Mesenchymal stem cell (in vitro differentiated cells and primary cell): Measurements from ENCODE around the gene FIBIN.

Source experiments
- DNase-seq: peaks from one replicate; pipeline ENCODE4 v3.0.0-alpha.2; 2013
- H2AFZ ChIP-seq: one replicate; pipeline ENCODE4 v1.6.1; 2013; ENCODE audit warnings: low read depth, mild to moderate bottlenecking, control low read depth, inconsistent platforms, low read length, moderate library complexity
- H2AK5ac ChIP-seq: 2 replicates; pipeline ENCODE4 v1.6.1; 2013; ENCODE audit warnings: low read length, moderate library complexity, mild to moderate bottlenecking, inconsistent platforms; ENCODE audit not compliant: severe bottlenecking
- H2BK120ac ChIP-seq: one replicate; pipeline ENCODE4 v1.6.1; 2013; ENCODE audit warnings: low read depth, mild to moderate bottlenecking, inconsistent platforms, low read length, moderate library complexity
- H2BK12ac ChIP-seq, 2 experiments: one replicate each; pipeline ENCODE4 v1.6.1; 2013; ENCODE audit warnings: inconsistent platforms in 2 of 2, low read length in 2 of 2, mild to moderate bottlenecking in 2 of 2, moderate library complexity in 2 of 2, control low read depth in 1 of 2
- H2BK15ac ChIP-seq: one replicate; pipeline ENCODE4 v1.6.1; 2013; ENCODE audit warnings: mild to moderate bottlenecking, low read depth, inconsistent platforms; ENCODE audit not compliant: poor library complexity, severe bottlenecking
- H2BK5ac ChIP-seq: 2 replicates; pipeline ENCODE4 v1.6.1; 2013; ENCODE audit warnings: low read depth, mild to moderate bottlenecking, low read length, control low read depth, inconsistent platforms; ENCODE audit not compliant: poor library complexity, severe bottlenecking
- H3K14ac ChIP-seq, 2 experiments: one replicate each; pipeline ENCODE4 v1.6.1; 2013; ENCODE audit warnings: inconsistent platforms in 2 of 2, low read length in 2 of 2, control low read depth in 1 of 2, mild to moderate bottlenecking in 1 of 2, moderate library complexity in 1 of 2
- H3K18ac ChIP-seq, 2 experiments: one replicate each; pipeline ENCODE4 v1.6.1; 2013; ENCODE audit warnings: inconsistent platforms in 2 of 2, low read length in 2 of 2, control low read depth in 1 of 2, low read depth in 1 of 2, mild to moderate bottlenecking in 1 of 2
- H3K23ac ChIP-seq, 2 experiments: one replicate each; pipeline ENCODE4 v1.6.1; 2013; ENCODE audit warnings: inconsistent platforms in 2 of 2, low read length in 2 of 2, mild to moderate bottlenecking in 2 of 2, moderate library complexity in 2 of 2, control low read depth in 1 of 2
- H3K27ac ChIP-seq: 2 replicates; pipeline ENCODE4 v1.5.1; 2013; ENCODE audit warnings: mild to moderate bottlenecking, moderate library complexity, low read length, control low read depth, inconsistent platforms; ENCODE audit not compliant: poor library complexity, severe bottlenecking
- H3K27me3 ChIP-seq, 2 experiments: 2 replicates each; pipeline versions ENCODE4 v1.6.1 to v1.7.0; 2013; ENCODE audit warnings: low read length in 2 of 2, mild to moderate bottlenecking in 2 of 2, moderate library complexity in 2 of 2, control low read depth in 1 of 2, inconsistent platforms in 1 of 2; ENCODE audit not compliant: control insufficient read depth in 1 of 2, insufficient read depth in 1 of 2
- H3K36me3 ChIP-seq, 2 experiments: 2 replicates each; pipeline versions ENCODE4 v1.6.1 to v1.7.0; 2013; ENCODE audit warnings: low read length in 2 of 2, control low read depth in 1 of 2, inconsistent platforms in 1 of 2, low read depth in 1 of 2, mild to moderate bottlenecking in 1 of 2; ENCODE audit not compliant: insufficient read depth in 2 of 2, control insufficient read depth in 1 of 2
- H3K4ac ChIP-seq, 2 experiments: one replicate each; pipeline ENCODE4 v1.6.1; 2013; ENCODE audit warnings: inconsistent platforms in 2 of 2, low read length in 2 of 2, mild to moderate bottlenecking in 2 of 2, moderate library complexity in 2 of 2, control low read depth in 1 of 2, low read depth in 1 of 2
- H3K4me1 ChIP-seq: 2 replicates; pipeline ENCODE4 v1.6.1; 2013; ENCODE audit warnings: low read depth, low read length, control low read depth; ENCODE audit not compliant: control insufficient read depth, insufficient read depth
- H3K4me2 ChIP-seq: 2 replicates; pipeline ENCODE4 v1.6.1; 2013; ENCODE audit warnings: low read length, mild to moderate bottlenecking, inconsistent platforms; ENCODE audit not compliant: poor library complexity, severe bottlenecking
- H3K4me3 ChIP-seq, 2 experiments: 2 replicates each; pipeline versions ENCODE4 v1.5.1 to v1.7.0; 2013; ENCODE audit warnings: low read length in 2 of 2, mild to moderate bottlenecking in 2 of 2, control low read depth in 1 of 2, low read depth in 1 of 2; ENCODE audit not compliant: insufficient read depth in 1 of 2
- H3K79me1 ChIP-seq: replicated peaks from 2 replicates; pipeline ENCODE4 v1.6.1; 2013; ENCODE audit warnings: mild to moderate bottlenecking, control low read depth, low read length, inconsistent platforms; ENCODE audit not compliant: poor library complexity, severe bottlenecking
- H3K9ac ChIP-seq: 2 replicates; pipeline ENCODE4 v1.7.0; 2013; ENCODE audit warnings: mild to moderate bottlenecking, low read length, moderate library complexity
- H3K9me3 ChIP-seq: 2 replicates; pipeline ENCODE4 v1.7.0; 2013; ENCODE audit warnings: mild to moderate bottlenecking, low read length; ENCODE audit not compliant: control insufficient read depth
- H4K8ac ChIP-seq: one replicate; pipeline ENCODE4 v1.6.1; 2013; ENCODE audit warnings: inconsistent platforms, mild to moderate bottlenecking, low read length, moderate library complexity
- H4K91ac ChIP-seq: one replicate; pipeline ENCODE4 v1.6.1; 2013; ENCODE audit warnings: mild to moderate bottlenecking, low read length, inconsistent platforms
- WGBS: methylation state at CpG from one replicate; pipeline ENCODE4 v1.1.7; 2013; ENCODE audit warnings: mixed read lengths; 5-methylcytosine and 5-hydroxymethylcytosine counted together

FIBIN gene

DNA sequence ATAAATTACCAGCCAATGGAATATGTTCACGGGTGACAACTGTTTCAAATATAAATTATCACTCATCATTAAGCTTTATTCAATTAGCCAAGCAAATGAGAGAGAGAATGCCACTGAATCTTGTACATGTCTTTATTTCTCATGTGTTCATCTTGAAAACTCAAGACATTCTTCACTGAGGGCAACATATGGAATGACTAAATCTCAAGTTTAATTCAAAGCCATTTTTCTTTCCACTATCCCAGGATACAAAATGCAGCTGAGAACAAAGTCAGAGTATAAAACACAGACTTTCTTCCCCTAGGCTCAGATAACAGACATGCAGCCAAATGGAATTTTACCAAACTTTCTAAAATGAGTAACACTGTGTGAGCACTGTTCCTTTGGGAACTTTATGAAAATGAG, 34.7 kb downstream of the FIBIN start:
- no peak overlapping the region for H3K27ac ChIP-seq
- H2BK12ac ChIP-seq = no peak overlapping the region
- no peak overlapping the region for H2AFZ ChIP-seq
- no peak overlapping the region for H2BK120ac ChIP-seq
- H3K14ac ChIP-seq = no peak overlapping the region
- H3K9me3 ChIP-seq = no peaks in the 10 kb centered on the region
- H2BK15ac ChIP-seq = no peak overlapping the region
- H3K18ac ChIP-seq = no peak overlapping the region
- no peak overlapping the region for H4K91ac ChIP-seq
- H3K4me1 ChIP-seq = no peaks in the 10 kb centered on the region
- no peak for DNase-seq
- no peak overlapping the region for H3K4ac ChIP-seq
- H3K79me1 ChIP-seq = no peaks in the 10 kb centered on the region
- H2BK5ac ChIP-seq = no peak overlapping the region
- H3K36me3 ChIP-seq = no peaks in the 10 kb centered on the region
- H3K4me2 ChIP-seq = no peak overlapping the region
- H2AK5ac ChIP-seq = no peak overlapping the region
- no peak overlapping the region for H3K23ac ChIP-seq
- 80% methylated on average over 1 of the region's 1 CpG for WGBS
- H3K9ac ChIP-seq = peak overlapping the region; percentile 67
- H3K4me3 ChIP-seq = no peak overlapping the region
- no peaks in the 10 kb centered on the region for H3K27me3 ChIP-seq
- no peak overlapping the region for H4K8ac ChIP-seq

DNA sequence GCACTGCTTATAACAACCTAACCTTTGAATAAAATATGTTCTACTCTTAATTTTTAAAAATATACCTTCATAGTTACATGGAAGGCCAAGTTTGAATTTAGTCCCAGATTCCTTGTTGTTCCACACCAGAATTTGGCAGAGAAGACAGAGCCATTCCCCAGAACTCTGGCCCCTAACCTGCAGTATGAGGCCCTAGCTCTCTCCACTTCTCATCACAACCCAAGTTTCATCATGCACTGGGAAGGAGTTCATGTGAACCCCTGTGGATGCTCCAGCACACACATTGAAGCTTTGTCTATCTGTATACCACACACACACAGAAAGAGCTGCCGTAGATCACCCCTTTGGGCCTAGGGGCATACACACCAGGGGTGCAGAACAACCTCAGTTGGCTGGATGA, 36.1 kb downstream of the FIBIN start:
- H3K23ac ChIP-seq = no peak overlapping the region
- H2AFZ ChIP-seq = no peak overlapping the region
- H3K18ac ChIP-seq = no peak overlapping the region
- no peak overlapping the region for H2BK5ac ChIP-seq
- no peak overlapping the region for H4K91ac ChIP-seq
- no peak overlapping the region for H2AK5ac ChIP-seq
- no peaks in the 10 kb centered on the region for H3K79me1 ChIP-seq
- no peak overlapping the region for H3K4me2 ChIP-seq
- H3K27me3 ChIP-seq = no peaks in the 10 kb centered on the region
- H3K36me3 ChIP-seq = no peaks in the 10 kb centered on the region
- no peak overlapping the region for H3K4me3 ChIP-seq
- no peak overlapping the region for H2BK120ac ChIP-seq
- no peak overlapping the region for H3K4ac ChIP-seq
- no peak overlapping the region for H3K9ac ChIP-seq
- no peak overlapping the region for H3K14ac ChIP-seq
- 88% methylated on average over 1 of the region's 1 CpG for WGBS
- H2BK15ac ChIP-seq = no peak overlapping the region
- H3K27ac ChIP-seq = no peak overlapping the region
- H3K9me3 ChIP-seq = peaks cover 5% of the 10 kb centered on the region
- H4K8ac ChIP-seq = no peak overlapping the region
- no peaks in the 10 kb centered on the region for H3K4me1 ChIP-seq
- DNase-seq = no peak
- no peak overlapping the region for H2BK12ac ChIP-seq

DNA sequence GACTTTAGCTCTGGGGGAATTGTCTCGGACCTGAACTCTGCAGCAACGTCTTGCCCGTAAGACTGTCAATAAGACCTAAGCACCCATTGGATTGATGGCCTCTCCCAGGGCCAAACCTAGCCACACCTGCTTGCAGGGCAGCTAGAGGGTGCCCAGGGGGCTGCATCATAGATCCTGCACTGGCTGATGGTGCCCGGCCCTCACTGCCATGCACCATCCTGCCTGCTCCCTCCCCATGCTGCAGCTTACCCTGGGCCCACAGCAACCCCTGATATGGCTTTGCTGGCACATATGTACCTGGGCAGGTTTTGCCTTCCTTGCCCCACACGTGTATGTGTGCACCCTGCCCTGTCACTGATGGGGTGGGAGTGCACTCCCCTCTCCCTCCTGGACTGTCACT, 37.8 kb downstream of the FIBIN start:
- no peak overlapping the region for H2AFZ ChIP-seq
- WGBS = 85% methylated on average over 5 of the region's 5 CpGs
- H3K79me1 ChIP-seq = no peaks in the 10 kb centered on the region
- H3K4me1 ChIP-seq = no peaks in the 10 kb centered on the region
- H3K4me3 ChIP-seq = no peak overlapping the region
- no peak overlapping the region for H2AK5ac ChIP-seq
- H3K14ac ChIP-seq = peak overlapping the region in 1 of 2 experiments; percentile 8
- H3K36me3 ChIP-seq = no peaks in the 10 kb centered on the region
- no peak overlapping the region for H4K91ac ChIP-seq
- DNase-seq = no peak
- no peak overlapping the region for H3K4me2 ChIP-seq
- no peak overlapping the region for H2BK120ac ChIP-seq
- H3K27ac ChIP-seq = no peak overlapping the region
- no peak overlapping the region for H3K18ac ChIP-seq
- no peak overlapping the region for H2BK12ac ChIP-seq
- H3K4ac ChIP-seq = no peak overlapping the region
- peaks cover 17% of the 10 kb centered on the region for H3K9me3 ChIP-seq
- H3K23ac ChIP-seq = no peak overlapping the region
- no peaks in the 10 kb centered on the region for H3K27me3 ChIP-seq
- H4K8ac ChIP-seq = no peak overlapping the region
- H2BK5ac ChIP-seq = no peak overlapping the region
- H2BK15ac ChIP-seq = no peak overlapping the region
- H3K9ac ChIP-seq = no peak overlapping the region

DNA sequence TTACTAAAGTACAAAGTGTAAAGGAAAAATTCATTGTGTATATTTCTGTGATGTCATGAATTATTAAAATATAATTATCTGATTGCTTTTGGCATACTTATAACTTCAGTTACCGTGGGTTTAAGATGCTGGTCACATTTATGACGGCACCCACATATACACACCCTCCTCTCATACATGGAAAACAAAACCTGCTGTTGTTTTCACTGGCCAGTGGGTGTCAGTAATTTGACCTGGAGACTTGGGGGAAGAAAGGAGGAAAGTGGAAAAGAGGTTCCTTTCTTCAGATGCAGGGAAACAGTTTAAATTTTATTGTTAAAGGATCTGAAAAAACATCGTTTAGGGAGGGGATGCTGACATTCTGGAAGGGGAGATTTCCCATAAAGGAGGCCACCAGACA, 46.0 kb downstream of the FIBIN start:
- Histone ChIP-seq H2AK5ac (no peak overlapping the region), H3K9me3 (peaks cover 28% of the 10 kb centered on the region), H3K79me1 (no peaks in the 10 kb centered on the region), H3K4me2 (no peak overlapping the region), H3K27me3 (no peaks in the 10 kb centered on the region), H3K14ac (no peak overlapping the region), H2BK12ac (no peak overlapping the region), H3K36me3 (no peaks in the 10 kb centered on the region), H2BK120ac (no peak overlapping the region), H4K8ac (no peak overlapping the region), H3K27ac (no peak overlapping the region), H3K4ac (no peak overlapping the region), H3K9ac (no peak overlapping the region), H2BK15ac (no peak overlapping the region), H3K23ac (no peak overlapping the region), H4K91ac (no peak overlapping the region), H2AFZ (no peak overlapping the region), H3K18ac (no peak overlapping the region), H3K4me1 (no peaks in the 10 kb centered on the region), H3K4me3 (no peak overlapping the region), H2BK5ac (no peak overlapping the region)
- WGBS = 75% methylated on average over 1 of the region's 3 CpGs
- no peak for DNase-seq
